ENCODE measurements around the gene SOX15. TPM values are rescaled to one million over a fixed set of nuclear protein-coding genes. Genes with fewer than 3 reads are reported as not detected.

Gene SOX15
- 1 to 10 TPM in 1 of 2 donors, under 1 TPM in 1; 0.61 to 1.0 TPM for total RNA-seq

DNA sequence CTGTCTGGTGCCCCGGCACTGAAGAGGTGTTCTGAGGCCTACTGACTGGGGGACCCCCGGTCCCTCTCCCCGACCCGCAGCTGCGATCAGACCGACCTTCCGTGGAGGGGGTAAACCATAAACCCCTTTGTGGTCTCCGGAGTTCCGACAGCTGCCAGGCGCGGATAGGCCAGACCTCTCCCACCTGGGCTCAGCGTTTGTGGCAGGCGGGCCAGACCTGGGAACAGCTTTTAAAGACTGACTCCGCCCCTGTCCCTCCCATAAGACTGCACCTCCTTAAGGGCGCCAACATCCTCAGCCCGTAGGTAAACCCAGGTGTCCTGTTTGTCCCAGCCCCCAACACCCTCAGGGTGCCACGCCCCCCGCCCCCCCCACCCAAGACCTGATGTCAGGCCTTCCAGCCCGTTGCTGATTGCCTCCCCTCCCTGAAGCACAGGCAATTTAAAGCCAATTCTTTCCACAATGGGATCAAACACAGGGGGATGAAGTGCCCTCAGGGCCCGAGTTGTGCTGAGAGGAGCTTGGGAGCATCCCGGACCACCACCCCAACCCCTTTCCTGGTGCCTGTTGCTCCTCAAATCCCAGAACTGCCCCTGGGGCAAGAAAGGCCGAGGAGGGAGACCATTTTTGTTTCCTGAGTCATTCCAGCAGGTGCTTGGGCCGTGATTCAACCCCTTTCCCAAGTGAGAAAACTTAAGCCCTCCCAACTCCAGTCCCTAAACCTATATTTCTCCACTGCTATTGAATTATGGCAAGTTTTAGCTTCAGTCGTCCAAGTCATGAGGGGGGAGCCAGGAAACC lies at the start of gene SOX15:
SOX15 (minus strand) TSS at position 204 of the 801 bp plus-strand sequence. CDS start 418 bp downstream, outside the sequence.
- Histone ChIP-seq H3K9me3 (no peaks in the 10 kb centered on the region), H3K4me1 (peaks cover 3% of the 10 kb centered on the region), H3K4me3 (peak within 1 kb of the TSS; percentile 28), H3K36me3 (peaks cover 38% of the 10 kb centered on the region), H3K27me3 (no peaks in the 10 kb centered on the region), H3K27ac (no peak within 1 kb of the TSS), H3K9ac (ENCODE audit: low read depth in 2 of 2, low read length in 2 of 2) (peak within 1 kb of the TSS in 1 of 2 donors; percentile 46)
- intact Hi-C loops (cut with DNase I), result loop anchor here (10.0 kb wide), 1 partner anchor 155 kb away; the partner anchor contains the start of genes FGF11 and TMEM102
- TF ChIP-seq, protein P1, sequence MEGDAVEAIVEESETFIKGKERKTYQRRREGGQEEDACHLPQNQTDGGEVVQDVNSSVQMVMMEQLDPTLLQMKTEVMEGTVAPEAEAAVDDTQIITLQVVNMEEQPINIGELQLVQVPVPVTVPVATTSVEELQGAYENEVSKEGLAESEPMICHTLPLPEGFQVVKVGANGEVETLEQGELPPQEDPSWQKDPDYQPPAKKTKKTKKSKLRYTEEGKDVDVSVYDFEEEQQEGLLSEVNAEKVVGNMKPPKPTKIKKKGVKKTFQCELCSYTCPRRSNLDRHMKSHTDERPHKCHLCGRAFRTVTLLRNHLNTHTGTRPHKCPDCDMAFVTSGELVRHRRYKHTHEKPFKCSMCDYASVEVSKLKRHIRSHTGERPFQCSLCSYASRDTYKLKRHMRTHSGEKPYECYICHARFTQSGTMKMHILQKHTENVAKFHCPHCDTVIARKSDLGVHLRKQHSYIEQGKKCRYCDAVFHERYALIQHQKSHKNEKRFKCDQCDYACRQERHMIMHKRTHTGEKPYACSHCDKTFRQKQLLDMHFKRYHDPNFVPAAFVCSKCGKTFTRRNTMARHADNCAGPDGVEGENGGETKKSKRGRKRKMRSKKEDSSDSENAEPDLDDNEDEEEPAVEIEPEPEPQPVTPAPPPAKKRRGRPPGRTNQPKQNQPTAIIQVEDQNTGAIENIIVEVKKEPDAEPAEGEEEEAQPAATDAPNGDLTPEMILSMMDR (IDR thresholded peaks at IDR 0.05), result no peak
- peak; percentile 42 for DNase-seq

GRCh38 chr17:7636163-7636562 lies 46.3 kb upstream of the SOX15 start:
- no peak for DNase-seq
- H3K9me3 ChIP-seq, result no peaks in the 10 kb centered on the region
- intact Hi-C loops (cut with DNase I), result no loop called here
- TF ChIP-seq, protein P1 (IDR thresholded peaks at IDR 0.05), result no peak
- no peak overlapping the region for H3K9ac ChIP-seq (ENCODE audit: low read depth in 2 of 2, low read length in 2 of 2)
- H3K4me3 ChIP-seq, result no peak overlapping the region
- no peak overlapping the region for H3K27ac ChIP-seq
- no peaks in the 10 kb centered on the region for H3K36me3 ChIP-seq
- no peaks in the 10 kb centered on the region for H3K4me1 ChIP-seq
- no peaks in the 10 kb centered on the region for H3K27me3 ChIP-seq

GRCh38 chr17:7634384-7634783 lies 44.5 kb upstream of the SOX15 start:
- Histone ChIP-seq H3K4me1 (no peaks in the 10 kb centered on the region), H3K4me3 (no peak overlapping the region), H3K36me3 (no peaks in the 10 kb centered on the region), H3K9me3 (no peaks in the 10 kb centered on the region), H3K27me3 (no peaks in the 10 kb centered on the region), H3K27ac (no peak overlapping the region), H3K9ac (ENCODE audit: low read depth in 2 of 2, low read length in 2 of 2) (no peak overlapping the region)
- TF ChIP-seq, protein P1 (IDR thresholded peaks at IDR 0.05), result no peak
- DNase-seq, result peak; percentile 52
- intact Hi-C loops (cut with DNase I), result loop anchor here (5.0 kb wide), 1 partner anchor 53 kb away; the partner anchor contains the start of genes TP53 and WRAP53

DNA sequence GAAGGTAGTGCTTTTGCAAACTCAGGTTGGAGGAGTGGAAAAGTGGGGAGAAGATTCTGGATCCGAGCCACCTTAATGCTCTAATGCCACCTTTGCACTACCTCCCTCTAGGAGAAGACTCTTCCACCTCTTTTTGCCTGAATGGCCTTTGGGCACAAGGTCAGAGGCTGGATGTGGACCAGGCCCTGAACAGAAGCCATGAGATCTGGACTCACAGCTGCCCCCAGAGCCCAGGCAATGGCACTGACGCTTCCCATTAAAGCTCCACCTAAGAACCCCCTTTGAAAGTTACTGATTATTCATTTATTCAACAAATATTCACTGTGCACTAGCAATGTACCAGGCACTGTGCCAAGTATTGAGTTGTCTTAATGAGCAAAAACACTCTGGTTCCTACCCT lies 43.2 kb upstream of the SOX15 start:
- H3K36me3 ChIP-seq, result no peaks in the 10 kb centered on the region
- H3K9ac ChIP-seq (ENCODE audit: low read depth in 2 of 2, low read length in 2 of 2), result no peak overlapping the region
- H3K9me3 ChIP-seq, result no peaks in the 10 kb centered on the region
- no peaks in the 10 kb centered on the region for H3K4me1 ChIP-seq
- no peak overlapping the region for H3K27ac ChIP-seq
- DNase-seq, result no peak
- no peak overlapping the region for H3K4me3 ChIP-seq
- intact Hi-C loops (cut with DNase I), result loop anchor here (5.0 kb wide), 1 partner anchor 54 kb away; the partner anchor contains the start of genes TP53 and WRAP53
- H3K27me3 ChIP-seq, result no peaks in the 10 kb centered on the region
- TF ChIP-seq, protein P1 (IDR thresholded peaks at IDR 0.05), result no peak

- Histone ChIP-seq H3K36me3 (no peaks in the 10 kb centered on the region), H3K9ac (ENCODE audit: low read depth in 2 of 2, low read length in 2 of 2) (peak overlapping the region in 1 of 2 donors; percentile 29), H3K4me1 (no peaks in the 10 kb centered on the region), H3K4me3 (no peak overlapping the region), H3K27me3 (no peaks in the 10 kb centered on the region), H3K27ac (no peak overlapping the region), H3K9me3 (no peaks in the 10 kb centered on the region)
- intact Hi-C loops (cut with DNase I), result loop anchor here (5.0 kb wide), 1 partner anchor 55 kb away; the partner anchor contains the start of genes TP53 and WRAP53
- DNase-seq, result peak; percentile 32
- TF ChIP-seq, protein P1 (IDR thresholded peaks at IDR 0.05), result peak; percentile 38
Observed at GRCh38 chr17:7632492-7632894, 42.6 kb upstream of the SOX15 start.

All from colonic mucosa (tissue), 4 donors.